GM18517 (cell line): ENCODE results near the gene FRYL.

Source experiments
- ATAC-seq: cut with Tn5 transposase; IDR thresholded peaks from one replicate; pipeline ENCODE4 v1.9.1; 2021; ENCODE audit warnings: mild to moderate bottlenecking, moderate library complexity; ENCODE audit not compliant: unreplicated experiment

The FRYL gene

DNA sequence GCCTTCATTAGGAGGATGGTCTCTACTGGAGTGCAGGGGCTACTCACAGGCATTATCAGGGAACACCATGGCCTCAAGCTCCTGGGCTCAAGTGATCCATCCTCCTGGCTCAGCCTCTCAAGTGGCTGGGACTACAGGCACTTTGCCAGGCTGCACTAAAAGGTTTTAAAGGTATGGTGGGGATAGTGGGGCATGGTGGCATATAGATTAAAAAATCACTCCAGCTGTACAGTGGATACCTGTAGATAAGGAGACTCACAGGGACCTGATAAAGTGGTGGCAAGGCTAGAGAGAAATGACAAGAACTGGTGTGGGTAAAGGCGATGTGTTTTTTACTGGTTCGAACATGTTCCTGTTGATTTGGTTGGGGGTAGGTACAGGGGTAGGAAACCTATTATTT is 284.1 kb downstream of the FRYL start:
- no peak for ATAC-seq

- no peak for ATAC-seq
Observed at GRCh38 chr4:48493452-48494100, 286.5 kb downstream of the FRYL start.

DNA sequence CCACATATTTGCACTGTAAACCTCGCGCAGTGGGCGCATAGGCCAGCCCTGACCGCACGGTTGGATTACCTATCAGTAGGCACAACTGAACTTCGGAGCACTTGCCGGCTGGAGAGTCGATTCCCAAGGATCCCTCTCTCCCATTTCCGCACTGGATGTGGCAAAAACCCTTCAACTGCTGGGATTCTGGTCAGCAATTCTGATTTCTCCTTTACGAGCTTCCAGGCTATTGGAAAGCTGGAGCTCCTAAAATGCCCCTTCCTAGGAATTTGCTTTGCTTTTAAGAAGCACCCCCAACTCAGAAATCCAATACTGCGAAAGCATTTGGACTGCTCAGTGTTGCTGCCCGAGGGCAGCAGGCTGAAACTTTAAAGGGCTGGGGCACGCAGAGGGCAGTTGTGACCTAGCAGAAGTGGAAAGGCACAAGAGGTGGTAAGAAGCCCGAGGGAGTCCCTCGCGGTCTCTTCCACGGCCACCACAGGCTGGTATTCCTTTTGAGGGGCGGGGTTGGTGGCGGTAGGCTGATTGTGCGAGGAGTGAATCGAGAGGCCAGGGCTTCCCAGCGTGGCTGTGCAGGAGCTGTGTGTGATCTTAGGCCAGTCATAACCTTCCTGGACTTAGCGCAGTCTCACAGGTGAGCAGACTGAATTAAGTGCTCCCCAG is 288.4 kb downstream of the FRYL start:
- no peak for ATAC-seq

DNA sequence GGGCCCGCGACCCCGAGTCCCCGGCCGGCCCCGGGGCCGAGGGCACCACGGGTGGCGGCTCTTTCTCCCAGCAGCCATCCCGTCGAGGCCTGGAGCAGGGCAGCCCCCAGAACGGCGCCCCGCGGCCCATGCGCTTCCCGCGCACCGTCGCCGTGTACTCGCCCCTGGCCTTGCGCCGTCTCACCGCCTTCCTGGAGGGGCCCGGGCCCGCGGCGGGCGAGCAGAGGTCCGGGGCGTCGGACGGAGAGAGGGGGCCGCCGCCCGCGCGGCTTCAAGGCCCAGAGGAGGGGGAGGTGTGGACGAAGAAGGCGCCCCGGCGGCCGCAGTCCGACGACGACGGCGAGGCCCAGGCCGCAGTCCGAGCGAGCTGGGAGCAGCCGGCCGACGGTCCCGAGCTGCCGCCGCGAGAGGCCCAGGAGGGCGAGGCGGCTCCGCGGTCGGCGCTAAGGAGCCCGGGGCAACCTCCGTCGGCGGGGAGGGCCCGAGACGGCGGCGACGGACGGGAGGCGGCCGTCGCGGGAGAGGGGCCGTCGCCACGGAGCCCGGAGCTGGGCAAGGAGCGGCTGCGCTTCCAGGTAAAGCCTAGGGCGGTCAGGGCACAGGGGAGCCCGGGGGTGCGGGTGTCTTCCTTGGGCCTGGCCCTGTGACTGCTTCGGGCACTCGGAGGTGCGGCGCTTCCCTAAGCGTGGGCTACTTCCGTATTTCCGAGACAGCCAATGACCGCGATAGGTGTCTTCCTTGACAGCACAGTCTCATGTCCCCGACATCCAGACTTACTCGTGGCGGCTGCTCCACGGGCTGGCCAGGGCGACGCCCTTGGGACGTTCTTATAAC is 289.2 kb downstream of the FRYL start:
- ATAC-seq, result no peak

GRCh38 chr4:48490012-48490679 is 289.9 kb downstream of the FRYL start, which contains the start of gene ZAR1:
Gene ZAR1, plus strand, starts transcription at chr4:48490252. Its CDS starts 40 bp downstream, at chr4:48490292.
- ATAC-seq, result no peak

GRCh38 chr4:48489683-48490011 is 290.4 kb downstream of the FRYL start:
- no peak for ATAC-seq

DNA sequence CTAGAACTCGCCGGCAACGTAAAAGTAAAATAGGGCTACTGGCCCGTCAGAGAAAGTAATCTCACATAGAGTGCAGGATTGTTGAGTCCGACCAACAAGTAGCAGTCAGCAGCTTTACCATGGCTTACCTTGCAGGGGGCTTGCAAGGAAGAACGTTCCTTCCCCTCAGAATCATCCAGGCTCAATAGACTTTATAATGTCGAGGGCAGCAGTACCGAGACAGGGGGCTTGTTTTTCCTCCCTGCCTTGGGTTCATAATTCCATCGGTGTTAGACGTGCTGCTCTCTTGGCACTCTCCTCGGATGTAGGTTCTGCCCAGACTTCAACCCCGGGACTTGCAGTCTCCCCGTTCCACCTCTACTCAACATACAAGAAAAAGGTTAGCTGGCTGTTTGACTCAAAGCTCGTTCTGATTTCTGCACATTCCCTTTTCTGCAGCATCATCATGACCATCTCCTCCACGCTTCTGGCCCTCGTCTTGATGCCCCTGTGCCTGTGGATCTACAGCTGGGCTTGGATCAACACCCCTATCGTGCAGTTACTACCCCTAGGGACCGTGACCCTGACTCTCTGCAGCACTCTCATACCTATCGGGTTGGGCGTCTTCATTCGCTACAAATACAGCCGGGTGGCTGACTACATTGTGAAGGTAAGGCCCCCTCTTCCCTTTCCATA is 295.4 kb downstream of the FRYL start:
- no peak for ATAC-seq

- no peak for ATAC-seq
Observed at GRCh38 chr4:48483777-48484493, 296.1 kb downstream of the FRYL start.

GRCh38 chr4:48483006-48483776 is 296.9 kb downstream of the FRYL start, which contains the start of gene SLC10A4:
Gene SLC10A4, plus strand, starts transcription at chr4:48483343. Its CDS starts 219 bp downstream, at chr4:48483562.
- ATAC-seq, result no peak

DNA sequence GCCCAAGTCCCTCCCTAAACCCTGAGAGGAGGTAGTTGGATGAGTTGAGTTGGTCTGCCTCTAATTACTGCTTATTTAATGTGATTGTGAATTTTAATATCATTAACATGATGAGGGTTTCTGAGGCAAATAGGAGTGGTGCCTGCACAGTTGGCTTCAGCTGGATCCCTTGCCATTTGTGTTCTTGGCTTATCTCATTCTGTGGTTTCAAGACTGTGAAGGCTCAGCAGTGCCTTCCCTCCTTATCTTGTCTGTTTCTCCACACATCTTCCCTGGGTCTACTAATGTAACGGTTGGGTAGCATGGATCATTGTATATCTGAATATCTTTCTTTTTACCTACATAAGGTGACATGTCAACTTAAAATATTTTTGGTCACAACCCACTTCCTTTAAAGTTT is 298.5 kb downstream of the FRYL start:
- ATAC-seq, result no peak

GRCh38 chr4:48478273-48478672 is 301.8 kb downstream of the FRYL start:
- ATAC-seq, result no peak

- no peak for ATAC-seq
Observed at GRCh38 chr4:48475770-48476169, 304.3 kb downstream of the FRYL start.

- no peak for ATAC-seq
Observed at GRCh38 chr4:48472794-48473193, 307.3 kb downstream of the FRYL start.

DNA sequence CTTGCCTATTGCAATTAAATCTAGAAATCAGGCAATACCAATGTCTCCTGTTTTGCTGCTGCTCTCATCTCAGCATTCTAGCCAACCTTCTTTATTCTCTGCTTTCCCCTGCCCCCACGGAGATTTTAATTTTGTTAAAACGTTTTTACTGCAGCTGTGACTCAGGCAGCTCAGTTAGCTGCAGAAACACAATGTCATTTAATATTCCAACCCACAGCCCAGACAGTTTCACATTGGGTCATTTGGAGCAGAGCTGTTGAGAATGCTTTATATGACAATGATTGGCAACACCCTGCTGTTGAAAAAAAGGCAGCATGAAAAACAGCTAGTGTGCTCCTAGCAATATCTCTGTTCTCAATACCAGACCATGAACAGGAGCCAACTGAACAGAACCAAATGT is 309.5 kb downstream of the FRYL start:
- no peak for ATAC-seq

GRCh38 chr4:48470137-48470536 is 309.9 kb downstream of the FRYL start:
- no peak for ATAC-seq

DNA sequence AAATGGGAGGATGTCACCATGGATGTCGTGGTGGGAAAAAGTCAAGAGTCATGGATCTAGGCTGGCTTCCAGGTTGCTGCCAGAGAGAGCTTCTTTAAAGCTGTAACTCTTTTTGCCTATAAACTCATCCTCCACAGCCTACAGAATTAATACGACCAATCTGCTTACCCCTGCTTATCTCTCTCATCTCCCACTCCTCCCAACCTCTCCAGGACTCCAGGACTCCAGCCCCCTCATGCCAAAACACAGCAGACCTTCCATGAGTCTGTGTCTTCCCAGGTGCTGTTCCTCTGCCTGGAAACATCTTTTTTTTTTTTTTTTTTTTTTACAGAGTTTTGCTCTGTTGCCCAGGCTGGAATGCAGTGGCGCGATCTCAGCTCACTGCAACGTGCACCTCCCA is 312.2 kb downstream of the FRYL start:
- ATAC-seq, result no peak

DNA sequence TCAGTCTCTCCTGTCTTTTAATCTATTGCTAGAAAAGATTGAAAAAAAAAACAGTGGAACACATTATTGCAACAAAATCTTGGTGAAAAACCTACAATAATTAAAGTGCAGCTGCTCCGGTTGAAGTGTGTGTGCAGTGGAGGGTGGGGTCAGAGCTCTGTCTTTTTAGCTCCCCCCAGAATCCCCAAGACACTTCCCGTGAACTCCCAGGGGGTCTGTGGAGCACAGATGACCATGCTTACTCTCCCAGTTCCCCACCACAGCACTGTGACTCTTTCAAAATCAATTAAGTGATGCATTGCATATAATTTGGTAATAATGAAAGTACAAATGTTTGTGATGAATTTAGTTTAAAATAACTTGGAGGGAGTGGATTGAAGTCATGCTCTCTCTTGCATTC is 312.6 kb downstream of the FRYL start:
- ATAC-seq, result no peak

GRCh38 chr4:48462363-48462762 is 317.7 kb downstream of the FRYL start:
- ATAC-seq, result no peak

- no peak for ATAC-seq
Observed at GRCh38 chr4:48461000-48461399, 319.1 kb downstream of the FRYL start.
